Testis (tissue), 2 donors: ENCODE data around the gene MACROD2.

Experiments used
- POLR2A ChIP-seq: fragments of 450-650 bp; IDR thresholded peaks from one replicate; pipeline ENCODE4 v1.6.1; 2017; ENCODE audit warnings: antibody characterized with exemption, mild to moderate bottlenecking, moderate library complexity
- TF ChIP-seq, protein P1 (sequence below), 3 experiments: fragments of 450-650 bp in 2 of 3; fragments of 200-600 bp in 1 of 3; sonication (generic) in 1 of 3; IDR thresholded peaks; one replicate each; pipeline ENCODE4 v1.5.1; 2016 to 2019; ENCODE audit warnings: antibody characterized with exemption in 3 of 3, mild to moderate bottlenecking in 2 of 3, moderate library complexity in 1 of 3

DNA sequence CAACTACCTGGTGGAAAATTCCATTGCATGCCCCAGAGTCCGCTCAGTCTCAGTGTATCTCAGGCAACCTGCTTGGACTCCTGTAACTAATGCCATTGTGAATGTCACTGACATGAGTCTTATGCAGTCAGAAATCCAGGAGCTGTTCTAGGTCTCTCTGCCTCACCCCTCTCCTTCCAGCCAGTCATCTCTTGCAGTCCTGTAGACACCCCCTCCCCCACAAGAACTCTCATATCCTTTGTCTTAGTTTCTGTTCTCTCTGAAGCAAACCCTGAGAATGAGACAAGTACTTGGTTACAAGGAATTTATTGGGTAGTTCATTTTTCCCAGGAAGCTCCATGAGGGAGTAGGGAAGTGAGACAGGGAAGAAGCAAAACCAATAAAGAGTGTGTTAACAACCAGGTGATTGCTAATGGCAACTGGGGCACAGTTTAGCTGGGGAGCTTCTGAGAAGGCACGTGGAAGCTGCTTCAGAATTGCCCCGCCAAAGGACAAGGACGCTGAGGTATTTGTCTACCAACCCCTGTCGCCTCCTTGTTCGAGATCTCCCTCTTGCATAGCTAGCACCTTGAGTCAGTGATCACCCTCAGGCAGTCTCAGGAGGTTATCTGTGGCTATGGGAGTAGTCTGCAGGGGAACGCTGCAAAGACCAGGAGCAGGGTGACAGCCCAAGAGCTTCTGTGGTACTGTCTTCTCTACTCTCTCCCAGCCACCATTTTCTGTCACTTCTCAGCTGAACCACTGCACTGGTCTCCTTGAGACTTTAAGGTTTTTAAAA, 1253.5 kb downstream of the MACROD2 start:
- TF ChIP-seq, protein P1, sequence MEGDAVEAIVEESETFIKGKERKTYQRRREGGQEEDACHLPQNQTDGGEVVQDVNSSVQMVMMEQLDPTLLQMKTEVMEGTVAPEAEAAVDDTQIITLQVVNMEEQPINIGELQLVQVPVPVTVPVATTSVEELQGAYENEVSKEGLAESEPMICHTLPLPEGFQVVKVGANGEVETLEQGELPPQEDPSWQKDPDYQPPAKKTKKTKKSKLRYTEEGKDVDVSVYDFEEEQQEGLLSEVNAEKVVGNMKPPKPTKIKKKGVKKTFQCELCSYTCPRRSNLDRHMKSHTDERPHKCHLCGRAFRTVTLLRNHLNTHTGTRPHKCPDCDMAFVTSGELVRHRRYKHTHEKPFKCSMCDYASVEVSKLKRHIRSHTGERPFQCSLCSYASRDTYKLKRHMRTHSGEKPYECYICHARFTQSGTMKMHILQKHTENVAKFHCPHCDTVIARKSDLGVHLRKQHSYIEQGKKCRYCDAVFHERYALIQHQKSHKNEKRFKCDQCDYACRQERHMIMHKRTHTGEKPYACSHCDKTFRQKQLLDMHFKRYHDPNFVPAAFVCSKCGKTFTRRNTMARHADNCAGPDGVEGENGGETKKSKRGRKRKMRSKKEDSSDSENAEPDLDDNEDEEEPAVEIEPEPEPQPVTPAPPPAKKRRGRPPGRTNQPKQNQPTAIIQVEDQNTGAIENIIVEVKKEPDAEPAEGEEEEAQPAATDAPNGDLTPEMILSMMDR (IDR thresholded peaks at IDR 0.05) = no peak
- no peak for TF ChIP-seq POLR2A
